Measurements from ENCODE around the gene ZNF571.

The ZNF571 gene

DNA sequence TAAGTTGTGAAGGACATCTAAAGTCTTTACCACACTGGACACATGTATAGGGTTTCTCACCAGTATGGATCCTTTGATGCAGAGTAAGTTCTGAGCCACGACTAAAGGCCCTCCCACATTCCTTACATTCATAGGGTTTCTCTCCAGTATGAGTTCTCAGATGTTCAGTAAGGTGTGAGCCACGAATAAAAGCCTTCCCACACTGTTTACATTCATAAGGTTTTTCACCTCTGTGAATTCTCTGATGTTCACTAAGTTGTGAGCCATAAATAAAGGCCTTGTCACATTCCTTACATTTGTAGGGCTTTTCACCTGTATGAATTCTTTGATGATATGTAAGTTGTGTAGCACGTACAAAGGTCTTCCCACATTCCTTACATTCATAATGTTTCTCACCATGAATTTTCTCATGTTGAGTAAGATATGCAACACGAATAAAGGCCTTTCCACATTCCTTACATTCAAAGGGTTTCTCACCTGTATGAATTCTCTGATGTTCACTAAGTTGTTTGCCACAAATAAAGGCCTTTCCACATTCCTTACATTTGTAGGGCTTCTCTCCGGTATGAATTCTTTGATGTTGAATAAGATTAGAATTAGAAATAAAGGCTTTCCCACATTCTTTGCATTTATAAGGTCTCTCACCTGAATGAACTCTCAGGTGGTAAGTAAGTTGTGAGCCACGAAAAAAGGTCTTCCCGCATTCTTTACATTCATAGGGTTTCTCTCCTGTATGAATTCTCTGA, 29.8 kb downstream of the ZNF571 start:
- no peak overlapping the region for H3K27ac ChIP-seq
- no peak for TF ChIP-seq CTCF (conservative IDR thresholded peaks at IDR 0.05)

GRCh38 chr19:37563518-37563917, 31.1 kb downstream of the ZNF571 start:
- no peak for TF ChIP-seq CTCF (conservative IDR thresholded peaks at IDR 0.05)
- no peak overlapping the region for H3K27ac ChIP-seq

GRCh38 chr19:37551129-37551993, 43.2 kb downstream of the ZNF571 start:
- H3K27ac ChIP-seq = no peak overlapping the region
- TF ChIP-seq CTCF (conservative IDR thresholded peaks at IDR 0.05) = peak; percentile 62

- TF ChIP-seq CTCF (conservative IDR thresholded peaks at IDR 0.05) = no peak
- no peak overlapping the region for H3K27ac ChIP-seq
Observed at GRCh38 chr19:37537391-37537947, 57.1 kb downstream of the ZNF571 start.

- TF ChIP-seq CTCF (conservative IDR thresholded peaks at IDR 0.05) = no peak
- no peak overlapping the region for H3K27ac ChIP-seq
Observed at GRCh38 chr19:37519890-37520289, 74.7 kb downstream of the ZNF571 start.

All from VCaP (cell line).